Kidney glomerular epithelial cell (primary cell): ENCODE results near the gene HEPN1.

Experiments used
- DNase-seq: peaks from one replicate; lab custom pipeline; 2025; lab: John Stamatoyannopoulos, UW

The HEPN1 gene

DNA sequence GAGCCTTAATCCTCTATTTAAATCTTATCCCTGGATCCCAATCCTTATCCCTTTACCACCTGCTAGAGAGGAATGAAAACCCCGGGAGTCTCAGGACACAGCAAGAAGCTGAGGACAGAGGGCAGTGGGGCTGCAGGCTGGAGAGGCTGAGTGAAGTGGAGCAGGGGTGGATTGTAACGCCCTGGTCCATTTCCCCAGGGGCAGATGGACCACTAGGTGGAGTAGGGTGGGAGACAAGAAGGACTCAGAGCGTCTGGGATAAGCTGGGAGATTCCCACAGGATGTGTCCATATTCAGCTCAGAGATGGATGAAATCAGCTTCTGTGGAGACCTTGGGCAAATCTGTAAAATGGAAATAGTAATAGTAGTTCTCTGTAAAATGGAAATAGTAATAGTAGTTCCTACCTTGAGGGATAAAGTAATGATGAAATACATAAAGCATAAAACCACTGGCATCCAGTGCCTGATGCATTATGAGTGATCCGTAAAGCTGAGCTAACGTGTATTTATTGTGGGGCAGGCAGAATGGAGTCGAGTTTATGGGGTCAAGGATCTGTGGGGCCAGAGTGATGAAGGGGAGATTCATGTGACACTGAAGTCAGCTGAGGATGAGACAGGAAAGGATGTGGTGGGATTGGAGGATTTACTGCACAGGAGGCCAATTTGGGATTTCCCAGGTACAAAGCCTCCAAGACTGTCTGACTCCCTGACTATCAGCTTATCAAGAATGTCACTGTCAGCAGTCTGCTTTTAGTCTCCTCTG, 19.5 kb upstream of the HEPN1 start:
- no peak for DNase-seq

DNA sequence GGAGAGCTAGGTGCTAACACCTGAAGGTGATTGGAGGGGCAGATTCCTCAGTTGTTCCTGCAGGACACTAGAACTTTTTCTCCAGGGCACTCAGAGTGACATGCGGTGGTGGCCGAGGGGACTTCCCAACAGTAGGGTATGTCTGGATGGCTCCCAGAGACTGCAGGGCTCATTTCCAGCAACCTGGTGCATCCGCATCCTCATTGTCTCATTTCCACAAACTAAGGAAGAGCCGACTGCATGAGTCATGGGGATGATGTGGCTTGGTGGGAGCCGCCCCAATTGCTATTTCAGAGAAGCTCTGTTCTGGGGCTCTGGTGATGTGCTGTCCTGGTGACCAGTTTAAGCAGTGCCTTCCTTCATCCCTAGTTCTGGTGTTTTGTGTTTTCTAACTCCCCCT, 18.6 kb upstream of the HEPN1 start:
- peak; percentile 71 for DNase-seq

DNA sequence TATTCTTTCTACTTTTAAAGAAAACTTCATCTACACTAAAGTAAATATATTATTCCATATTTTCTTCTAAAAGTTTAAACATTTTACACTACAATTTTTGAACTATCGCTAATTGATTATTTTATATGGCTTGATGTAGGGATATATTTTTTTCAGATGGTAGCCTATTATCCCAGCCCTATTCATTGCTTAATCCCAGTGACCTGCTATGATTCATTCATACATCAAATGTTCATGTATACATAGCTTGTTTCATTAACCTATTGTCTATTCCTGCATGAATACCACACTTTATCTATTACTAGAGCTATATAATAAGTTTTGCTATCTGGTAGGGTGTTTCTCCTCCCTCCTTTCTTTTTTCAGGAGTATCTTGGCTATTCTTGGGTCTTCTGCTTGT, 16.4 kb upstream of the HEPN1 start:
- no peak for DNase-seq

DNA sequence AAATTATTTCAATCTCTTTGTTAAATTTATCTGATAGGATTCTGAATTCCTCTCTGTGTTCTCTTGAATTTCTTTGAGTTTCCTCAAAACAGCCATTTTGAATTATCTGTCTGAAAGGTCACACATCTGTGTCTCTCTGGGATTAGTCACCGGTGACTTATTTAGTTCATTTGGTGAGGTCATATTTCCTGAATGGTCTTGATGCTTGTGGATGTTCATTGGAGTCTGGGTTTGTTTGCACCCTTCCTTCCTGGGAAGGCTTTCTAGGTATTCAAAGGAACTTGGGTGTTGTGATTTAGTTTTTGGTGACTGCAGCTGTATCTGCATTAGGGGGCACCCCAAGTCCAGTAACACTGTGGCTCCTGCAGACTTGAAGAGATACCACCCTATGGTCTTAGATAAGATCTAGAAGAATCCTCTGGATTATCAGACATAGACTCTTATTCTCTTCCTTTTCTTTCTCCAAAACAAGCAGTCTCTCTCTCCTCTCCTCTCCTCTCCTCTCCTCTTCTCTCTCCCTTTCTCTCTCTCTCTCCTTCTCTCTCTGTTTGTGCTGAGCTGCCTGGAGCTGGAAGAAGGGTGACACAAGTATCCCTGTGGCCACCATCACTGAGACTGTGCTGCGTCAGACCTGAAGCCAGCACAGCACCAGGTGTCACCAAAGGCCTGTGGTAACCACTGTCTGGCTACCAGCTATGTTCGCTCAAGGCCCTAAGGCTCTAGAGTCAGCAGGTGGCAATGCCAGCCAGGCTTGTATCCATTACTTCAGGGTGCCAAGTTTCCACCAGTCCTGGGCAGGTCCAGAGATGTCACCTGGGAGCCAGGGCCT, 3.3 kb upstream of the HEPN1 start:
- DNase-seq, result no peak

DNA sequence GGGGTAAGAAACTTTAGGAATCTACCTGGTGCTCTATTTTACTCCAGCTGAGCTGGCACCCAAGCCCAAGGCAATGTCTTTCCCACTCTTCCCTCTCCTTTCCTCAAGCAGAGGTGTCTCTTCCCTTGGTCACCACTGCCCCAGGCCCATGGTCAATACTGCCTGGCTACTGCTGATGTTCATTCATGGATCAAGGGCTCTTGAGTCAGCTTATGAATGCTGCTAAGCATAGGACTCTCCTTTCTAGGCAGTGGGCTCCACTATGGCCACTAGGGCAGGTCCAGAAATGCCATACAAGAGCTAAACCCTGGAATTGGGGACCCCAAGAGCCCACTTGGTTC, 2.7 kb upstream of the HEPN1 start:
- no peak for DNase-seq

DNA sequence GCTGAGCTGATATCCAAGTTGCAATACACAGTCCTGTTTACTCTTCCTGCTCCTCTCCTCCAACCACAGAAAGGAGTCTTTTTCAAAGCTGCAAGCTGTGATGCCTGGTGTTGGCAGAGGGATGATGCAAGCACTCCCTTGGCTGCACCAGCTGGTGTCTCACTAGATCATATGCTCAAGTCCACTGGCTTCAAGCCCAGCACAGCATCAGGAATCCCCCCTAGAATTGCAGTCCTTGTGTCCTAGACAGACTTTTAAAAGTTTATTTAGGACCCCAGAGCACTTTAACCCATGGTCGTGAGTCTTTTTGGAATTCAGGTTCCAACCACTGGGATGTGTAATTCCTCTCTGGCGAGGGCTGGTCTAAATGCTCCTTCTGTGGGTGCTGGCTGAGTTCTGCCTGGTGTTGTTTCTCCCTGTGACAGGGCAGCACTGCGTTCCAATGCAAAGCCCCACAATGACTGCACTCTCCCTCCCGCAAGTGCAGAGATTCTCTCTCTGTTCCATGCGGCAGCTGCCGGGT, 1.9 kb upstream of the HEPN1 start:
- no peak for DNase-seq

DNA sequence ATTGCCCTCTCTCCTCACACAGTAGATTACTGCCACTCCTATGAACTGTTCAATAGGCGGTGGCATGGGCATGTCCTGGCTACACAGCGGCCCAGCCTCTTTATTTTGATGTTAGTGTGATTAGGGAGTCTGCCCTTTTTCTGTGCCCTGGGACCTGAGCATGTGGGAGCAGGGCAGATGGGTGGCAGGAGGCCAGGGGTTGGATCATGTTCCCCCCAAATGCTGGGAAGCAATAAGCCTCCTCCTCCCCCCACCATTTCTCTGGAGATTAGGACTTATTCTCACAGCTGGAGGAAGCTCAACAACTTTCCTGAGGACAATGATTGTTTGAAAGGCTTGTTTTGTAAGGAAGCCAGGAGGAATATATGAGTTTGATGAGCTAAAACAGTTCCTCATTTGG, 848 bp downstream of the HEPN1 start:
- DNase-seq, result no peak

DNA sequence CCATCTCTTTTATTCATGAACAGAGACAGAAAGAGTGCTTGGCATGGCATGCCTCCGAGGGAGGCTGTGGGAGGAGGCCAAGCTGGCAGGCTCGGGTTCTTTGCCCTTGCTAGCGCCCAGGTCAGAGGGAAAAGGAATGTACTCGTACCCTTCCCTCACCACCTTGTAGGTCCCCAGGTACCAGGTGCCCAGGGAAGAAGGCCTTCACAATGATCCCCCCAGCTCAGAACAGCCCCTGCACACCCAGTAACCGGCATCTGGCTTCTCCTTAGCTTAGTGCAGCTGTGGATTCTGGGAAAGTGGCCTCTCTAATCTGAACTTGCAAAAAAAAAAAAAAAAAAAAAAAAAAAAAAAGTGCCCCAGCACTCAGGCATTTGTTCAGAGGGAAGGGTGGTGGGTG, 1.3 kb downstream of the HEPN1 start:
- DNase-seq, result no peak

DNA sequence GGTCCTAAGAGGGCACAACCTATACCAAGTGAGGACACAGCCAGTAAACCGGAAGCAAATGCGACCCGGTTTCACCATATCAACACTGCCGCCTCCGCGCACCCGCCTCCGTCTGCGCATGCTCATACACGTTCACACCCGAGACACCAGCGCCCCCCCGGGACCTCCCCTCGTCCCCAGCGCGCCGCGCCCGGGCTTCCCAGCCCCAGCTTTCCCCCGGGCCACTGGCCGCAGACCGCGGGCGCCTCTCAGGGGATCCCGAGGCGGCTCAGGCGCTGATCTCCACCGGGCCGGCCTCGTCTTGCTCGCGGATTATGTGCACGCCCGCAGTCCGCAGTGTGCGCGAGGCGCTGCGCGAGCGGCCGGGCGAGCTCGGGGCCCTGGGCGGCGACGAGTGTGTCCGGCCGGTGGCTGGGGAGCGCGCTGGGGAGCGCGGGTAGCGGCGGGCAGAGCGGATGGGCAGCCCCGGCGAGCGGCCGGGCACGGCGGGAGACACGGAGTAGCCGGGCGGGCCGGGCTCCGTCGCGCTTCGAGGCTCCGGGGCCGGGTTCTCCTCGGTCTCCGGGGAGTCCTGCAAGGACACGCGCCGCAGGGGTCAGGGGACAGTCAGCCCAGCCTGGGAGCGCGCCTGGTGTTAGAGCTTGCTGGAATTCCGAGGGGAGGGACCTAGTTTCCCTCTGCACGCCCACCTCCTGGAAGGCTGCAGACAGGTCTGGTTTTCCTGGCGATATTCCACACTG, 2.0 kb downstream of the HEPN1 start:
- peak; percentile 15 for DNase-seq

DNA sequence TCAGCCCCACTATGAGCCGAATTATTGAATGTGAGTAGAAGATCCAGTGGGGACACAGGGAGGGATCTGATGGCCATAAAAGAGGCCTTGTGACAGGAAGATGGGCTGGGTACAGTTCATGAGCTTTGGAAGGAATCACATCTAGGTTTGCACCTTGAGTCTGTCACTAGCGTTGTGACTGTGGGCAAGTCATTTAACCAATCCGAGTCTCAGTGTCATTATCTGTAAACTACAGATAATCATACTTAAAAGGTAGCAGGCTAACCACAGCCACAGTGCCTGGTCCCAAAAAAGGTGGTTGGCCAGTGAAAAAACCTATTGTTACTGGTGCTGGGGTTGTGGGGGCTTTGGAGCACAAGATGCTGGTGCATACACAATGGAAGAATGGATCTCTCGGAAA, 3.8 kb downstream of the HEPN1 start:
- no peak for DNase-seq

DNA sequence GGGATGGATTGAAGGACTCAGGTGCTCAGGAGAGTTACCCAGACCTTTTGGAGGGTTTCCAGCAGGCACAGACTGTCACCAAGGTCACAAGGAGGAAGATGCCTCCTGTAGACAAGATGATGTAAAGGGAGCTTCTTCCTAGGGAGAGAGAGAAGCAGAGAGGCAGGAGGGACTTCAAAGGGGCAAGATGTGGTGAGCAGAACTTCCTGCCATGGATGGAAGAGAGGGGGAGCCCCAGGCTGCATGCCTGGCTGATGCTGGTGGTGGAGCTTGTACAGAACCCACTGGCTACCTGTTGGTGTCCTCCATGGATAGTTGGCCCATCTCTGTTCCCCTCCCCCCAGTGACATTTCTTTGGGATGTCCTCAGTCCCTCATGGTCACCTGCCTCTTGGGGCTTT, 4.2 kb downstream of the HEPN1 start:
- DNase-seq, result no peak

DNA sequence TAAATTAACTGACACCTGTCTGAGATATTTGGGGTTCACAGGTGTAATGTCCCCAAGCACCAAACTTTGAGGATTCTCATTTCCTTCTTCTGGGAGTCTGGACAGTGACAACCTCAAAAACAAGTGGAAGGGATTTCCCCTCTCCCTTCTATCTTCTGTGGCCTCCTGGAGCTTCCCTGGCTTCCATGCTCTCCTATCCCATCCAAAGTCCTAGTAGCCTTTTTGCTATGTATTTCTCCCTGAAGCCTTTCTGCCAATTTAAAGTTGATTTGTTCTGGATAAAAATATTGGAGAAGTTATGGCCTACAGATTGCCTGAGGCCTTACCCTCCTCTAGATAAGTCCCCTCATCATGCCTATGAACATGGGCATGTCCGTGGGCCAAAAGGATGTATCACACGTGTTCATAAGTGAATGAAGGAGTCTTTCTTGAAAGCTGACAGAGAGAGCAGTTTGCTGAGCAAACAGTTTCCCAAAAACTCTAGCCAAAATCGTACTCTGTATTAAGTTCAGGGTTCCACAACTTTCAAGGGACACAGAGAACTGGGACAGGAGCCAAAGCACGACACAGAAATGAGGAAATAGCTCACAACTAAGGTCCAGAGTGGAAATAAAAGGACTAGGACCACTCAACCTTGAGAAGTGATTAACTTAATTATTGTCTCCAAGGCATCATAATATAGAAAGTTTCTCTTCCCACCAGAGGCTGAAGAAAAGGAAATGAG, 10.1 kb downstream of the HEPN1 start:
- no peak for DNase-seq

DNA sequence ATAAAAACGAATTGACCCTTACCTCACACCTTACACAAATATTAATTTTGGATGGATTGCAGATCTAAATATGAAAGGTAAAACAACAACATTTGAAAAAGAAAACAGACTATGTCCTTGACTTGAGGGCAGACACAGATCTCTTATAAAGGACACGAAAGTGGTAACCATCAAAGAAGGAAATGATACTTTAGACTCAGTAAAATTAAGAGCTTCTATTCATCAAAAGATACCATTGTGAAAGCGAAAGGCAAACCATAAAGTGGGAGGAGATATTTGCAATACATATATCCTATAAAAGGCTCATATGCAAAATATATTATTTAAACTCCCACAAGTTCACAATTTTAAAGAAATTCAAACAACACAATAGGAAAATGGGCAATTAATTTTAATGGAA, 11.7 kb downstream of the HEPN1 start:
- DNase-seq, result no peak

DNA sequence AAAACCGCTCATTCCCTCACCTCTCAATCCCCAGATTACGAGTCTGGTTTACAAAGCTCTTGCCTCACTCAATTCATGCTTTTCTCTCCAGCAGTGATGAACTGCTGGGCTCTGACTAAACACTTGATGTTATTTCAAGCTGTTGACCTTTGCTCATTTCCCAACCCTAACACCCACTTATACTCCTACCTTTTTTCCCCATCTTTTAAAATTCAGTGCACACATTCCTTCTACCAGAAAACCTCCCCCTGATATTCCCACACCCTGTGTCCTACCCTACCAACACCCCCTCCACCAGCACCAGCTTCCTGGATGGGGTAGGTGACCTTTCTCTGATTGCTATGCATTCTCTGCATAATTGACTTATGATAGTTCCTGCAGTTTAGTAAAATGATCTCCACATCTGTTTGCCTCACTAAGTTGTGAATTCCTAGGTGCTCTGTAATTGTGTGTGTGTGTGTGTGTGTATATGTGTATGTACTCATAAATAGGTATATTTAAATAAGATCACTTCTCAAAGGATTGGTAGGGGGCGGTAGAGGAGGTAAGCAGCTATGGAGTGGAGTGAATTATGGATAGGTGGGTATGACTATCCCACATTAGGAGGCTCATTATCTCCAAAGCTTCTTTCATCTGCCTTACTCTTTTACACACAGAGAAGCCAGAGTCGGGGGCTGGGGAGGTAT, 16.0 kb downstream of the HEPN1 start:
- peak; percentile 94 for DNase-seq

DNA sequence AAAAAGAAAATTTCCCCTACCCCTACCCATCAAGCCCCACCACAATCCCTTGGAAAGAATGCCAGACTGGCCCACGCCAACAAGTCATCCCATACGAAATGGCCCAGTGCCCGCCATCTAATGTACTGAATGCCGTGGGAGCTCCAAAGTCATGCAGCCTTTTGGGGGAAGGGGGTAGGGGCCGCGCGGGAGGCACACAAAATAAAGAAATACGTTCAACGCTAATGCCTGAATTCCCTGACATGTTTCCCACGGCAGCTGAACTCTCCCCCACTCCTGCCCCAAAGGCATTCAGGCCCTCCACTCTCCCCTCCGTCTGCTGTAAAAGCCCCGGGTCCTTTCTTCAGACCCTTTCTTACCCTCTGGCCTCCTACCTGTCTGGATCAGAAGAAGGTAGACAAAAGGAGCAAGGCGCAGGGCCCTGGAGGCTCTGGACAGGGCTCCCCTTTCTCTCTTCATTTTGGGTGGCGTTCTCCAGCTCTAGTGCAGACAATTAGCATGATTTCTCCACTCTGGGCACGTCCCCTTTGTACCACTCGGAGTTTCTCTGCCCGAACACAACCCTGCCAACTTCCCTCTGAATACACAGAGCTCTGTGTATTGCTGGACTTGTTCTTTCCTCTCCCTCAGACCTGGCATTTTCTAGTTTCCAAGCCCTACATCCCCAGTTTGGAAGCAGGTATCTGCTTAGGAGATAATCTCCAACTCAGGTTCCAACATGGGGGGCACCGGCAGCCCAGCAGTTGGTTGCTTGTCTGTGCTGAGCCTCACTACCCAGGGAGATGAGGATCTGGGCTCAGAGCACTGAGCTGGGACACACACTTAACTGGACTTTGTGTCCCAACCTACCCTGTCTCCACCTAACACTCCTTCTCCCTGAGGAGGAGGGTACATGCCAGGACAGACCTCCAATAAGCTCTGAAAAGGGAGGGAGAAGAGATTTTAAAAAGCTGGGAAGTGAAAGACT, 16.8 kb downstream of the HEPN1 start, which contains the start of gene HEPACAM:
HEPACAM (minus strand) TSS at position 500 of the 967 bp plus-strand sequence; CDS start at position 459, 41 bp downstream.
- DNase-seq, result no peak

DNA sequence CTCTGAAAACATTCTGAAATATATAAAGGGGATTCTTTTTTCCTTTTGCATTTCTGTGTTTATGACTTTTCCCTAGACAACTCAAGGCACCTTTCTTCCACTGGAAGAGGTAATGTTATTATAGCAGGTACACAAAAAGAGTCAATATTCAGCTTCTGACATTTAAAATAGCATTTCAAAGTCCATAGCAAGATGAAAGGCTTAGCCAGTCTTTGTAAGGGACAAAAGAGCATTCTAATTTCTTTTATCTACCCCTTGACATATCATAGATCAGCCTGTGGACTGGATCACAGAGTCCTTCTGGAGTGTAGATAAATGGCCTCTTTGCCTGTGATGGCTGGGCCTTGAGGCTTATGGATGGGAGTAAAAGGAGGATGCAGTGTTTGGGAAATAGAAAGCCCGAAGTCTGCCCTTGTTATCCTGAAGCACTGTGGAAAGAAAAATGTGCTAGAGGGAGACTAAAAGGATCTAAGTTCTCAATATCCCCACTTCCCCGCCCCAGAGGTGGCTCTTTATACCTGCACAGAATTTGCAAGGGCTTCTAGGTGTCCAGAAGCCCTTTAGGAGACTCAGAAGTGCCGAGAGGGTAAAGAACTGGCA, 18.4 kb downstream of the HEPN1 start:
- DNase-seq, result no peak

DNA sequence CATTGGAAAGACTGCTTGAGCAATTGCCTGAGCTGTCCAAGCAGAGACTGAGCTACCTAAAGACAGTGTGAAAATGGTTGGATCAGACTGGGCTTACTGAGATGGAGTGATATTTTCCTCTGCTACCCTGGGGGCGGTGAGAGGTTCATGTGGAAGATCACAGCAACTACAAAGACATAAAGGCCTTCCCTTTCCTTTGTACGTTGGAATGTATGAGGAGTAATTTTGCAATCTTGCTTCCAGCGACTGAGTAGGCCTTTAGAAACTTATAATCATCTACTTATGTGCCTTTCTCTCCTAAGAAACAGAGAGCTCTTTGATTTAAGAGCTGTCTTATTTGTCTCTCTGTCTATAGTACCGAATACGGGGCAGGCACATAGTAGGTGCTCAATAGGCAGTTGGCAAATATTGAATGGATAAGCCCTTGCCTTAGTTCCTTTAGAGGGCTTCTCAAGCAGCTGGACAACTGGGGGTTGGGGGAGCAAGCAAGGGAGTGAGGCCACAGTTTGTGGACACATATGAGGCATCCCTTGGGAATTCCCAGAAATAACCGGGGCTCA, 19.2 kb downstream of the HEPN1 start:
- no peak for DNase-seq

DNA sequence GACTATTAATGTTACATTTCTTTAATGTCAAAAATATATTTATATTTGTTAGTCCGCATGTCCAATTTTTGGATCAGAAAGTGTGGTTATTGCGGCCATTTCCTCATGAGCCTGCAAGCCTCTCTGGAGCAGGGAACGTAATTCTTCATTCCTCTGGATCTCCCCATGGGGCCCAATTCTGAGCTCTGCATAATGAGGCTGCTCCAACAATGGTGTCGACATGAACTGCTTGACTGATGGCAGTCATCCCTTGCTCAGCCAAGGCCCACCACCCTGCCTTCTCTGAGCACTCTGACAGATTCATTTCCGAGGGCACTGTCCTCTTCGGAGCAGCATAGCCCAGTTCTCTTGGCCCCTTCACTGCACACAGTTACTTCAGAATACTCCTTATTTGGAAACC, 19.9 kb downstream of the HEPN1 start:
- no peak for DNase-seq

DNA sequence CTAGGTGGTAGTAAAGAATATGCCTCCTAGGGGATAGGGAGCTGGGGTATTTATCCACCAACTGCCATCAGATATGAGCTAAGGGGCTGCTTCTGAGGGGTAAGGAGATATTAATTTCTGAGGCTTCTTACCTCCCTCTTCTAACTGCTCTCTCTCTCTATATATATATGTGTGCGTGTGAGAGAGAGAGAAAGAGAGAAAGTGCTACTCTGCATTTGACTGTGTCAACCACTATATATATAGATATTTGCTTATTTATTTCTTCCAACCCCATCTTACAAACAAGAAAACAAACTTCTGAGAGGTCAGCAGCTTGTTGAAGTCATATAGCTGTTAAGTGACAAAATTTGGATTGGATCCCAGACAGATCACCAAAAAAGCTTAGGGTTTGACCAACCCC, 22.7 kb downstream of the HEPN1 start:
- DNase-seq, result no peak
